Panc1 (cell line): ENCODE measurements around the gene FAM200C. TPM values are rescaled to one million over a fixed set of nuclear protein-coding genes. Genes with fewer than 3 reads are reported as not detected.

Experiments
- ATAC-seq: fragments of 200-7000 bp; cut with Tn5 transposase; 2 replicates; pipeline ENCODE4 v1.9.1; 2020; ENCODE audit warnings: mild to moderate bottlenecking, moderate library complexity
- Bru-seq: library from RNA; stranded (reverse); fragments of 400-500 nt; gene quantifications from one replicate; lab custom pipeline; 2021; lab: Mats Ljungman, UMichigan
- BruChase-seq, 2 experiments: library from RNA; stranded (reverse); fragments of 400-500 nt; gene quantifications; one replicate each; lab custom pipeline; 2021; lab: Mats Ljungman, UMichigan
- BruUV-seq: library from RNA; stranded (reverse); fragments of 400-500 nt; replicated peaks from 2 replicates; lab custom pipeline; 2021; lab: Mats Ljungman, UMichigan
- CTCF ChIA-PET: fragments of 300-600 bp; sonication (Branson Sonifier 250); formaldehyde crosslinking; loops from one replicate; lab custom pipeline; 2022; ENCODE audit warnings: antibody characterized with exemption; lab: Charles Lee
- POLR2A ChIA-PET: fragments of 300-600 bp; sonication (Branson Sonifier 250); formaldehyde crosslinking; loops from one replicate; lab custom pipeline; 2022; ENCODE audit warnings: antibody characterized with exemption; lab: Charles Lee
- DNase-seq: peaks from one replicate; pipeline ENCODE4 v3.0.0-alpha.2; 2010; ENCODE audit warnings: low read depth, low spot score
- H3K27ac ChIP-seq: 2 replicates; pipeline ENCODE4 v1.5.1; 2011; ENCODE audit warnings: mild to moderate bottlenecking, low read length, inconsistent platforms
- H3K27me3 ChIP-seq: fragments of 200-500 bp; sonication (Bioruptor generic); 2 replicates; pipeline ENCODE4 v1.6.0; 2014; ENCODE audit warnings: low read length, inconsistent platforms; ENCODE audit not compliant: control insufficient read depth, insufficient read depth
- H3K36me3 ChIP-seq: fragments of 200-500 bp; sonication (Bioruptor generic); 2 replicates; pipeline ENCODE4 v1.5.1; 2014; ENCODE audit warnings: inconsistent platforms, mild to moderate bottlenecking, low read length, moderate library complexity; ENCODE audit not compliant: control insufficient read depth, insufficient read depth
- H3K4me1 ChIP-seq: 2 replicates; pipeline ENCODE4 v1.5.1; 2011; ENCODE audit warnings: inconsistent platforms, mild to moderate bottlenecking, low read length, moderate library complexity; ENCODE audit not compliant: control insufficient read depth, insufficient read depth
- H3K4me3 ChIP-seq, 2 experiments: 2 replicates each; pipeline ENCODE4 v1.5.1; 2011 to 2012; ENCODE audit warnings: low read depth in 2 of 2, low read length in 2 of 2, mild to moderate bottlenecking in 2 of 2, inconsistent platforms in 1 of 2, moderate library complexity in 1 of 2
- H3K9me3 ChIP-seq: fragments of 200-500 bp; sonication (Bioruptor generic); 2 replicates; pipeline ENCODE4 v1.5.1; 2014; ENCODE audit warnings: low read depth, mild to moderate bottlenecking, inconsistent platforms, low read length, moderate library complexity; ENCODE audit not compliant: control insufficient read depth, insufficient read depth
- POLR2AphosphoS5 ChIP-seq: IDR thresholded peaks from 2 replicates; pipeline ENCODE4 v1.6.1; 2012; ENCODE audit warnings: mild to moderate bottlenecking, low read depth, low read length, moderate library complexity
- REST ChIP-seq, 2 experiments: IDR thresholded peaks; 2 replicates each; pipeline ENCODE4 v1.6.1; 2011 to 2012; ENCODE audit warnings: low read depth in 2 of 2, control low read depth in 1 of 2, low read length in 1 of 2, mild to moderate bottlenecking in 1 of 2, moderate library complexity in 1 of 2; ENCODE audit not compliant: insufficient read depth in 1 of 2
- SIN3A ChIP-seq: IDR thresholded peaks from 2 replicates; pipeline ENCODE4 v1.6.1; 2012; ENCODE audit warnings: low read depth, mild to moderate bottlenecking, low read length, moderate library complexity, borderline replicate concordance; ENCODE audit not compliant: insufficient read depth
- TCF7L2 ChIP-seq: IDR thresholded peaks from 2 replicates; pipeline ENCODE4 v1.6.1; 2011; ENCODE audit warnings: mild to moderate bottlenecking, low read depth, low read length, inconsistent platforms
- in situ Hi-C: cut with HindIII; loops from 2 replicates; pipeline ENCODE4 v1.10.0; 2016; ENCODE audit warnings: low sequenced_read_pairs, low pct_unique_long_range_greater_than_20kb
- intact Hi-C: fragments of 100-400 bp; cut with micrococcal nuclease; formaldehyde crosslinking; loops from one replicate; pipeline ENCODE4 v1.10.0; 2022; ENCODE audit not compliant: unreplicated experiment
- long read RNA-seq: library from polyadenylated mRNA; unstranded; transcript quantifications from one replicate; pipeline ENCODE4 v2.0.0, GENCODE V29; 2021; ENCODE audit not compliant: unreplicated experiment
- polyA plus RNA-seq: library from polyadenylated mRNA; unstranded; fragments of >200 nt; gene quantifications from one replicate; pipeline ENCODE4 v1.2.1, GENCODE V29; 2012; ENCODE audit warnings: missing spikeins; ENCODE audit not compliant: insufficient read length
- total RNA-seq: library from RNA; stranded (reverse); gene quantifications from one replicate; pipeline ENCODE4 v1.2.1, GENCODE V29; 2021; ENCODE audit not compliant: unreplicated experiment
- TF ChIP-seq, protein P1 (sequence below): fragments of 450-650 bp; IDR thresholded peaks from 2 replicates; pipeline ENCODE4 v1.5.1; 2017; ENCODE audit warnings: mild to moderate bottlenecking

Gene FAM200C
- total RNA-seq, result 3.0 TPM
- polyA plus RNA-seq, result 1.1 TPM
- percentile 80 among the genes with signal in this experiment for Bru-seq, nascent RNA
- BruChase-seq, experiment 1, labeled RNA remaining after a 2-hour chase, result percentile 77 among the genes with signal in this experiment
- percentile 62 among the genes with signal in this experiment for BruChase-seq, experiment 2, labeled RNA remaining after a 6-hour chase
- long read RNA-seq, transcript ZBED8-201 (2 exons, 2,851 nt), result major isoform, 8 of 13 reads
- long read RNA-seq, partial matches to known transcripts, result 0 of 13 reads
- long read RNA-seq, other reads (novel, unspliced or antisense), result 2 of 13 reads

GRCh38 chr5:160399402-160400353, at the start of gene FAM200C:
FAM200C (minus strand) TSS chr5:160400054; CDS start chr5:160395490, 4,564 bp downstream.
- peak within 1 kb of the TSS; percentile 98 for H3K27ac ChIP-seq
- no peaks in the 10 kb centered on the region for H3K27me3 ChIP-seq
- ATAC-seq, result peak; percentile 99
- TF ChIP-seq POLR2AphosphoS5 (peak; percentile 97), REST (IDR thresholded peaks at IDR 0.05; ENCODE audit: insufficient read depth in 1 of 2, low read depth in 2 of 2, low read length in 1 of 2) (no peak), SIN3A (peak; percentile 72; the same call in 1 of the 2 replicates), TCF7L2 (no peak)
- TF ChIP-seq, protein P1, sequence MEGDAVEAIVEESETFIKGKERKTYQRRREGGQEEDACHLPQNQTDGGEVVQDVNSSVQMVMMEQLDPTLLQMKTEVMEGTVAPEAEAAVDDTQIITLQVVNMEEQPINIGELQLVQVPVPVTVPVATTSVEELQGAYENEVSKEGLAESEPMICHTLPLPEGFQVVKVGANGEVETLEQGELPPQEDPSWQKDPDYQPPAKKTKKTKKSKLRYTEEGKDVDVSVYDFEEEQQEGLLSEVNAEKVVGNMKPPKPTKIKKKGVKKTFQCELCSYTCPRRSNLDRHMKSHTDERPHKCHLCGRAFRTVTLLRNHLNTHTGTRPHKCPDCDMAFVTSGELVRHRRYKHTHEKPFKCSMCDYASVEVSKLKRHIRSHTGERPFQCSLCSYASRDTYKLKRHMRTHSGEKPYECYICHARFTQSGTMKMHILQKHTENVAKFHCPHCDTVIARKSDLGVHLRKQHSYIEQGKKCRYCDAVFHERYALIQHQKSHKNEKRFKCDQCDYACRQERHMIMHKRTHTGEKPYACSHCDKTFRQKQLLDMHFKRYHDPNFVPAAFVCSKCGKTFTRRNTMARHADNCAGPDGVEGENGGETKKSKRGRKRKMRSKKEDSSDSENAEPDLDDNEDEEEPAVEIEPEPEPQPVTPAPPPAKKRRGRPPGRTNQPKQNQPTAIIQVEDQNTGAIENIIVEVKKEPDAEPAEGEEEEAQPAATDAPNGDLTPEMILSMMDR, result no peak
- POLR2A ChIA-PET, result interaction anchor here (0.6 to 1.0 kb wide), 3 partner anchors 10 to 648 kb away, joined by 4 to 6 read pairs (median 5); no protein-coding TSS in a partner anchor
- DNase-seq, result peak; percentile 72
- H3K9me3 ChIP-seq, result no peaks in the 10 kb centered on the region
- in situ Hi-C loops (no loop called here), intact Hi-C loops (no loop called here)
- CTCF ChIA-PET, result interaction anchor here (0.6 to 0.7 kb wide), 2 partner anchors 9 to 212 kb away, joined by 3 to 15 read pairs; no protein-coding TSS in a partner anchor
- H3K4me1 ChIP-seq, result peaks cover 11% of the 10 kb centered on the region; the same call in 1 of the 2 replicates
- peaks cover 10% of the 10 kb centered on the region for H3K36me3 ChIP-seq
- peak within 1 kb of the TSS; percentile 82 to 83 for H3K4me3 ChIP-seq
- no TSS peak for BruUV-seq

GRCh38 chr5:160449458-160449857, 49.6 kb upstream of the FAM200C start:
- TF ChIP-seq REST (IDR thresholded peaks at IDR 0.05; ENCODE audit: insufficient read depth in 1 of 2, low read depth in 2 of 2, low read length in 1 of 2), result no peak
- no peak for TF ChIP-seq POLR2AphosphoS5
- TF ChIP-seq, protein P1, result no peak
- no peak for TF ChIP-seq SIN3A
- no peak for TF ChIP-seq TCF7L2
- ATAC-seq (no peak), DNase-seq (no peak)
- intact Hi-C loops (no loop called here), in situ Hi-C loops (no loop called here)
- Histone ChIP-seq H3K9me3 (no peaks in the 10 kb centered on the region), H3K4me1 (no peaks in the 10 kb centered on the region), H3K4me3 (no peak overlapping the region), H3K36me3 (no peaks in the 10 kb centered on the region), H3K27me3 (no peaks in the 10 kb centered on the region), H3K27ac (no peak overlapping the region)
- no TSS peak for BruUV-seq
- CTCF ChIA-PET, result no interaction called here
- POLR2A ChIA-PET, result no interaction called here
